Measurements from ENCODE around the gene CNNM4. TPM values are rescaled to one million over a fixed set of nuclear protein-coding genes. Genes with fewer than 3 reads are reported as not detected.
A peak's percentile ranks its signal among the peaks of the same experiment; 100 is the strongest.

The CNNM4 gene
- total RNA-seq, 1 donor from 2014 or later = 5.8 TPM

GRCh38 chr2:96810783-96811192, 50.1 kb downstream of the CNNM4 start:
- H3K9me3 Mint-ChIP-seq (ENCODE audit: unreplicated experiment) = no peaks in the 10 kb centered on the region
- H3K36me3 Mint-ChIP-seq (ENCODE audit: low read depth, unreplicated experiment) = peaks cover 8% of the 10 kb centered on the region
- TF ChIP-seq EZH2 (IDR thresholded peaks at IDR 0.05; ENCODE audit: insufficient read depth, low read length) (no peak), CTCF (IDR thresholded peaks at IDR 0.05; ENCODE audit: insufficient read depth, low read depth, low read length) (no peak)
- FAIRE-seq (no peak), DNase-seq (ENCODE audit: low read depth) (no peak)
- H3K4me3 ChIP-seq (ENCODE audit: insufficient read depth, low read depth, low read length) = no peak overlapping the region
- H4K20me1 ChIP-seq (ENCODE audit: insufficient read depth, low read length) = no peaks in the 10 kb centered on the region
- H3K27ac Mint-ChIP-seq (ENCODE audit: unreplicated experiment) = no peak overlapping the region
- no peaks in the 10 kb centered on the region for H3K27me3 Mint-ChIP-seq (ENCODE audit: low read depth, unreplicated experiment)
- no peak overlapping the region for H3K9ac ChIP-seq (ENCODE audit: low read length)
- no peaks in the 10 kb centered on the region for H3K79me2 ChIP-seq (ENCODE audit: insufficient read depth, low read length)
- H3K9me3 ChIP-seq (ENCODE audit: insufficient read depth, low read depth, low read length) = no peaks in the 10 kb centered on the region
- peaks cover 6% of the 10 kb centered on the region for H3K4me1 ChIP-seq (ENCODE audit: insufficient read depth, low read length)
- H3K27me3 ChIP-seq (ENCODE audit: insufficient read depth, low read length) = no peaks in the 10 kb centered on the region
- no peak overlapping the region for H2AFZ ChIP-seq (ENCODE audit: low read depth, low read length)
- H3K27ac ChIP-seq (ENCODE audit: low read depth, low read length) = no peak overlapping the region
- H3K4me1 Mint-ChIP-seq (ENCODE audit: low read depth, unreplicated experiment) = peaks cover 2% of the 10 kb centered on the region
- H3K4me2 ChIP-seq (ENCODE audit: low read length) = no peak overlapping the region
- H3K4me3 Mint-ChIP-seq (ENCODE audit: unreplicated experiment) = no peak overlapping the region
- H3K36me3 ChIP-seq (ENCODE audit: insufficient read depth, low read length) = no peaks in the 10 kb centered on the region

GRCh38 chr2:96811917-96812316, 51.2 kb downstream of the CNNM4 start:
- Histone ChIP-seq H3K79me2 (ENCODE audit: insufficient read depth, low read length) (no peaks in the 10 kb centered on the region), H2AFZ (ENCODE audit: low read depth, low read length) (no peak overlapping the region), H3K4me1 (ENCODE audit: insufficient read depth, low read length) (peaks cover 6% of the 10 kb centered on the region), H3K4me3 (ENCODE audit: insufficient read depth, low read depth, low read length) (no peak overlapping the region), H3K36me3 (ENCODE audit: insufficient read depth, low read length) (no peaks in the 10 kb centered on the region), H3K4me2 (ENCODE audit: low read length) (no peak overlapping the region), H3K9me3 (ENCODE audit: insufficient read depth, low read depth, low read length) (no peaks in the 10 kb centered on the region), H3K27ac (ENCODE audit: low read depth, low read length) (no peak overlapping the region), H3K27me3 (ENCODE audit: insufficient read depth, low read length) (no peaks in the 10 kb centered on the region), H4K20me1 (ENCODE audit: insufficient read depth, low read length) (no peaks in the 10 kb centered on the region), H3K9ac (ENCODE audit: low read length) (no peak overlapping the region)
- Mint-ChIP-seq H3K4me1 (ENCODE audit: low read depth, unreplicated experiment) (peaks cover 2% of the 10 kb centered on the region), H3K27me3 (ENCODE audit: low read depth, unreplicated experiment) (no peaks in the 10 kb centered on the region), H3K27ac (ENCODE audit: unreplicated experiment) (no peak overlapping the region), H3K4me3 (ENCODE audit: unreplicated experiment) (no peak overlapping the region), H3K36me3 (ENCODE audit: low read depth, unreplicated experiment) (peaks cover 8% of the 10 kb centered on the region), H3K9me3 (ENCODE audit: unreplicated experiment) (no peaks in the 10 kb centered on the region)
- no peak for TF ChIP-seq EZH2 (IDR thresholded peaks at IDR 0.05; ENCODE audit: insufficient read depth, low read length)
- TF ChIP-seq CTCF (IDR thresholded peaks at IDR 0.05; ENCODE audit: insufficient read depth, low read depth, low read length) = no peak
- FAIRE-seq (no peak), DNase-seq (ENCODE audit: low read depth) (peak; percentile 9)

GRCh38 chr2:96813656-96814055, 53.0 kb downstream of the CNNM4 start:
- Histone ChIP-seq H3K27ac (ENCODE audit: low read depth, low read length) (no peak overlapping the region), H3K27me3 (ENCODE audit: insufficient read depth, low read length) (no peaks in the 10 kb centered on the region), H2AFZ (ENCODE audit: low read depth, low read length) (no peak overlapping the region), H3K36me3 (ENCODE audit: insufficient read depth, low read length) (no peaks in the 10 kb centered on the region), H3K9ac (ENCODE audit: low read length) (no peak overlapping the region), H3K4me2 (ENCODE audit: low read length) (no peak overlapping the region), H3K4me3 (ENCODE audit: insufficient read depth, low read depth, low read length) (no peak overlapping the region), H3K79me2 (ENCODE audit: insufficient read depth, low read length) (peaks cover 6% of the 10 kb centered on the region), H3K4me1 (ENCODE audit: insufficient read depth, low read length) (peaks cover 12% of the 10 kb centered on the region), H4K20me1 (ENCODE audit: insufficient read depth, low read length) (peaks cover 17% of the 10 kb centered on the region), H3K9me3 (ENCODE audit: insufficient read depth, low read depth, low read length) (no peaks in the 10 kb centered on the region)
- TF ChIP-seq CTCF (IDR thresholded peaks at IDR 0.05; ENCODE audit: insufficient read depth, low read depth, low read length) (no peak), EZH2 (IDR thresholded peaks at IDR 0.05; ENCODE audit: insufficient read depth, low read length) (no peak)
- FAIRE-seq (no peak), DNase-seq (ENCODE audit: low read depth) (no peak)
- H3K9me3 Mint-ChIP-seq (ENCODE audit: unreplicated experiment) = no peaks in the 10 kb centered on the region
- H3K4me1 Mint-ChIP-seq (ENCODE audit: low read depth, unreplicated experiment) = peaks cover 2% of the 10 kb centered on the region
- no peak overlapping the region for H3K4me3 Mint-ChIP-seq (ENCODE audit: unreplicated experiment)
- no peaks in the 10 kb centered on the region for H3K27me3 Mint-ChIP-seq (ENCODE audit: low read depth, unreplicated experiment)
- H3K27ac Mint-ChIP-seq (ENCODE audit: unreplicated experiment) = no peak overlapping the region
- peaks cover 5% of the 10 kb centered on the region for H3K36me3 Mint-ChIP-seq (ENCODE audit: low read depth, unreplicated experiment)
